ENCODE results near the gene CHRM1. TPM values are rescaled to one million over a fixed set of nuclear protein-coding genes. Genes with fewer than 3 reads are reported as not detected.

CHRM1 gene
- total RNA-seq, 1 donor from 2014 or later, result 0.07 TPM

GRCh38 chr11:62928011-62928410 lies 6.8 kb upstream of the CHRM1 start:
- ATAC-seq, result no peak
- intact Hi-C loops (cut with micrococcal nuclease), result no loop called here
- DNase-seq, result no peak

GRCh38 chr11:62926680-62927455 lies 5.7 kb upstream of the CHRM1 start:
- intact Hi-C loops (cut with micrococcal nuclease), result no loop called here
- ATAC-seq, result no peak
- no peak for DNase-seq

- ATAC-seq (peak; percentile 35), DNase-seq (no peak)
- intact Hi-C loops (cut with micrococcal nuclease), result no loop called here
Measured at GRCh38 chr11:62925745-62926679, 4.8 kb upstream of the CHRM1 start.

GRCh38 chr11:62925308-62925707 lies 4.1 kb upstream of the CHRM1 start:
- no peak for ATAC-seq
- DNase-seq, result no peak

GRCh38 chr11:62923601-62924411 lies 2.6 kb upstream of the CHRM1 start:
- DNase-seq (peak; percentile 48), ATAC-seq (peak; percentile 41)
- intact Hi-C loops (cut with micrococcal nuclease), result no loop called here

More at GRCh38 chr11:62925308-62925707, 4.1 kb upstream of the CHRM1 start:
- intact Hi-C loops (cut with micrococcal nuclease), result no loop called here

- ATAC-seq, result no peak
- no peak for DNase-seq
Measured at GRCh38 chr11:62922653-62923431, 1.7 kb upstream of the CHRM1 start.

GRCh38 chr11:62922189-62922589 lies 1.0 kb upstream of the CHRM1 start:
- ATAC-seq (no peak), DNase-seq (no peak)
- intact Hi-C loops (cut with micrococcal nuclease), result no loop called here

More at GRCh38 chr11:62922653-62923431, 1.7 kb upstream of the CHRM1 start:
- intact Hi-C loops (cut with micrococcal nuclease), result no loop called here

- intact Hi-C loops (cut with micrococcal nuclease), result no loop called here
- ATAC-seq, result no peak
- no peak for DNase-seq
Measured at GRCh38 chr11:62921573-62922188, 518 bp upstream of the CHRM1 start.

GRCh38 chr11:62919898-62920640 lies 1.1 kb downstream of the CHRM1 start:
- no peak for ATAC-seq
- no peak for DNase-seq
- intact Hi-C loops (cut with micrococcal nuclease), result no loop called here

GRCh38 chr11:62919476-62919875 lies 1.7 kb downstream of the CHRM1 start:
- ATAC-seq (no peak), DNase-seq (no peak)
- intact Hi-C loops (cut with micrococcal nuclease), result no loop called here

GRCh38 chr11:62918531-62918930 lies 2.6 kb downstream of the CHRM1 start:
- no peak for DNase-seq
- intact Hi-C loops (cut with micrococcal nuclease), result no loop called here
- ATAC-seq, result no peak

- ATAC-seq, result no peak
- intact Hi-C loops (cut with micrococcal nuclease), result no loop called here
- no peak for DNase-seq
Measured at GRCh38 chr11:62917906-62918502, 3.2 kb downstream of the CHRM1 start.

- intact Hi-C loops (cut with micrococcal nuclease), result no loop called here
Measured at GRCh38 chr11:62914416-62914815, 6.7 kb downstream of the CHRM1 start.

GRCh38 chr11:62912268-62912667 lies 8.9 kb downstream of the CHRM1 start:
- intact Hi-C loops (cut with micrococcal nuclease), result no loop called here
- ATAC-seq (no peak), DNase-seq (no peak)

More at GRCh38 chr11:62914416-62914815, 6.7 kb downstream of the CHRM1 start:
- ATAC-seq, result no peak
- no peak for DNase-seq

- DNase-seq (no peak), ATAC-seq (no peak)
- intact Hi-C loops (cut with micrococcal nuclease), result no loop called here
Measured at GRCh38 chr11:62911137-62912130, 9.7 kb downstream of the CHRM1 start.
